HG03139 (cell line): ENCODE data around the gene MAP2K3.
"Not testable (repeated sequence)": the region's sequence is repeated elsewhere in the genome, so short reads cannot be mapped to it uniquely, and the experiment has no call there.

Experiments used
- ATAC-seq: cut with Tn5 transposase; IDR thresholded peaks from one replicate; pipeline ENCODE4 v1.9.1; 2021; ENCODE audit not compliant: unreplicated experiment

Gene MAP2K3

GRCh38 chr17:21296097-21297025 is 11.8 kb downstream of the MAP2K3 start:
- ATAC-seq: no peak

DNA sequence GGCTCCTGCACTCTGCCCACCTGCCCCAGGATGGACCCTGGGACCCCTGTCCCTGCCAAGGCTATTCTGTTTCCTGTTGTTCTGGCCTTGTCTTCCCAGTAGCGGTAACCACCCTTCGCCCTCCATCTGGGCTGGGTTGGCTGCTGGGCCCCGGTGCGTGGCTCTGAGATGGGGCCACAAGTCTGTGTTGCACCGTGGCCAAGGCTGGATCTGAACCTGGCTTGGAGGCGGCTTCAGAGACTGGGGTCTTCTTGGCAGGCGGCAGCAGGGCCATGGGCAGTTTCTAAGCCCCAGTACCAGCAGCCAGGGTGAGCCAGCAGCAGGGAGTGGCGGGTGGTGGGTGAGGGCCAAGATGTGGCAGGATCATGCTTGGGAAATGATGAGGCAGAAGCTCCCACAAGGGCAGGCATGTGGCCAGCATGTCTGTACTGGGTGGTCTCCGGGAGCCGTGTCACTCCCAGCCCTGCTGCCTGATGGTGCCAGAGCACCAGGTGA is 12.6 kb downstream of the MAP2K3 start:
- ATAC-seq: no peak

- ATAC-seq: no peak
Measured at GRCh38 chr17:21297597-21297996, 13.1 kb downstream of the MAP2K3 start.

DNA sequence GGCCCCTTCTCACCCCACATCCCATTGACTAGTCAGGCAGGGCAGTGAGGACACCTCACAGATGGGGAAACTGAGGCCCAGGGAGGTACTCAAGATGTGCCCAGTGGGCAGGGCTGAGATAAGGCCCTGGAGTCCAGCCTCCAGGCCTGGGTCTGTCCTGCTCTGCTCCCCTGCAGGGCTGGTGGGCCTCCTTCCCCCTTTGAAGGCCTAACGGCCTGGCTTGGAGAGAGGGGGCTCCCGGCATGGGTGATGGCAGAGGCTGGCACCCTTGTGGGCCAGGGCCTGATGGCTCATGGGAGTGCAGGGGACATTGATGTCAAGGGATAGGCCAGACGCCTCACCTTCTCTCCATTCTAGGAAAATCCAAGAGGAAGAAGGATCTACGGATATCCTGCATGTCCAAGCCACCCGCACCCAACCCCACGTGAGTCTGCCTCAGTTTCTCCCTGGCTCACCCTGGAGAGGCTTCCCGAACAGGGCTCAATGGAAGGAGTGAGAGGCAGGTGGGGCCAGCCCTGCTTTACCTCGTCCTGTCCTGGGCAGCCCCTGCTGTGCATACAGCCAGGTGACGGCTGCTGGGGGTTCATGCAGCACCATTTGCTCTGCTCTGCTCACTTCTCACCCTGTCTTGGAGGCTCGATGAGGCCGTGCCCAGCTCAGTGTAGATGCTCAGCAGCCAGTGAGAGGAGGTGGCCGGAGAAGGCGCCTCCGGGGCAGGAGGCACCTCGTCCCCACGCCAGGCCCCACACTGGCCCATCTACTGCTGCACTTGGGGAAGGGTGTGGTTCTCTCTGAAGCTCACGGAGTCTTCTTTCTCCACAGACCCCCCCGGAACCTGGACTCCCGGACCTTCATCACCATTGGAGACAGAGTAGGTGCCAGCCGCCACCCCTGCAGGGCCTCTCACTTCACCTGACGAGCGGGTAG is 13.8 kb downstream of the MAP2K3 start:
- no peak for ATAC-seq

- ATAC-seq: no peak
Measured at GRCh38 chr17:21298983-21299519, 14.5 kb downstream of the MAP2K3 start.

DNA sequence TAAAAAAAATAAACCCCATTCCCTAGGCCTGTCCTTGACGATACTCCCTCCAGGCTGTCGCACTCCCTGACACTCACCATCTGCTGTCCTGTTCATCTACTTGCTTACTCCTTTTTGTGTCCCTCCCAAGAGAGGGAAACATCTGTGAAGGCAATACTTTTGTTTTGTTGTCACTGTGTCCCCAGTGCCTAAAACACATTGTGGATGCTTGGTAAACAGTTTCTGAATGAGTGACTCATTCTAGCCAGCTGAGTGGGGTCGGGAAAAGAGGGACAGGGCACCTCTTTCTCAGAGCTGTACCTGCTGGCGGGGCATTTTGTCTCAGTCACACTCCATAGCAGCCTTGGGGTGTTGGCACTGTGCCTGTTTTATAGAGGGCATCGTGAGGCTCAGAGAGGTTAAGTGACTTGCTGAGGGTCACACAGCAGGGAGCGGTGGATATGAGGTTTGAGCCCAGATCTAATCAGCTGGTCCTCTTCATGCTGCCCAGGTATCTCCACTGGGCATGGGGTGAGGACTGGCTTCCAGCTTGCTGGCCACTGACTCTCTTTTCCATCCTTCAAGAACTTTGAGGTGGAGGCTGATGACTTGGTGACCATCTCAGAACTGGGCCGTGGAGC is 15.6 kb downstream of the MAP2K3 start:
- ATAC-seq: no peak

DNA sequence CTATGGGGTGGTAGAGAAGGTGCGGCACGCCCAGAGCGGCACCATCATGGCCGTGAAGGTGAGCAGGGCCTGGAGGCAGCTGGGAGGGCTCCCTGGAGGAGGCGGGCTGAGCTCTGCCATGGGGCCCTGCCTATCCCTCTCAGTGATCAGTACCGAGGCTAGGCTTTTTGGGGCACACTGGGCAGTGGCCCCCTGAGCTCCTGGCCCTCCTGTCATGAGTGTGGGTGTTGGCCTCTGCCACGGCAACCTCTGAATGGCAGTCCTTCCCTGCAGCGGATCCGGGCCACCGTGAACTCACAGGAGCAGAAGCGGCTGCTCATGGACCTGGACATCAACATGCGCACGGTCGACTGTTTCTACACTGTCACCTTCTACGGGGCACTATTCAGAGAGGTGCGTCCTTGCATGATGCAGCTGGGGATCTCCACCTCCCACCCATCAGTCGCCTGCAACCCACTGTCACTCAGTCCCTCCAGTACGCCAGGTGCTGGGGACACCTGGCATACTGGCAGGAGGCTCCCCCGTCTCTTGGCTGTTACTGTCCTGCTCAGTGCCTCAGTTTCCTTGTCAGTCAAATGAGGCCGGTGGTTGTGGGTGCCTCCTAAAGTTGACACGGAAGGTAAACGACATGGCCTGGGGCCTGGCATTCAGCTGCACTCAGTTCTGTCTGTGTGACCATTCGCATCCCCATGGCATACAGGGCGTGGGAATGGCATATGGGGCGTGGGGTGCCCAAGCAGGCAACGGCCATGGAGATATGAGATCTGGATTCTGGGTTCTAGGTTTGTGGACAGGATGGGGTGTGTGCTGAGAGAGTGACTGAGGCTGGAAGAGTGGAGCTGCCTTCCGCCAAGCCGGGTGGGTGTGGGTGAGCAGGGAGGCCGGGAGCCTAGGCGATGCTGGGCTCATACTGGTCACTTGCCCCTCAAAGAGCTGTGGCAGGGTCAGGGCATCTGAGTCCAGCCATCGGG is 16.4 kb downstream of the MAP2K3 start:
- ATAC-seq: no peak

GRCh38 chr17:21301593-21302550 is 17.4 kb downstream of the MAP2K3 start:
- no peak for ATAC-seq

DNA sequence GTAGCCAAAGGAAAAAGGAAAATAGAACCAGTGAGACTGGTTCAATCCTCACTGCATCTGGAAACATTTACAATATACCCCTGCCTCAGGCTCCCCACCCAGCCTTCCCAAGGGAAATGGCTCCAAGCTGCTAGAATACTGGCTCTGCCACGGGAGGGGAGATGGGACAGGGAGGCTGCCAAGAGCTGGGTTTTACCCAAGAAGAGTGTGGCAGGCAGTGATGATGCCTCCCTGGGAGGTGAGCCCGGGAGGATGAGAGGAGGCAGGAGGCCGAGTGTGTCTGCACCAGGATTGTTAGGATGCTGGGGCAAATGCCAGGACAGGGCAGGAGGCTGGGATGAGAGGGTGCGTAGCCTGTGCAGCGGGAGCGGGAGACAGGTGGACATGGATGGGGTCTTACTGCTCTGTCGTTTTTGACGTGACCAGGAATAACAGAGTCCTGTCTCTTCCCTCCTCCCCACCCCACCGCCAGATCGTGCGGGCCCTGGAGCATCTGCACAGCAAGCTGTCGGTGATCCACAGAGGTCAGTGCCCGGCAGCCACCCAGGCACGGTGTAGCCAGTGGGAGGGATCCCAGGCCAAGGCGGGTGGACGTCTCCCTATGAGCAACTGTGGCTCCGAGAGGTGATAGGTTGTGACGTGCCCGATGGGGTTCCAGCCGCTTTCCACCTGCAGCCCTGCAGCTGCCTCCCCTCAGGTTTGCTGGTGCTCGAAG is 18.4 kb downstream of the MAP2K3 start:
- no peak for ATAC-seq

DNA sequence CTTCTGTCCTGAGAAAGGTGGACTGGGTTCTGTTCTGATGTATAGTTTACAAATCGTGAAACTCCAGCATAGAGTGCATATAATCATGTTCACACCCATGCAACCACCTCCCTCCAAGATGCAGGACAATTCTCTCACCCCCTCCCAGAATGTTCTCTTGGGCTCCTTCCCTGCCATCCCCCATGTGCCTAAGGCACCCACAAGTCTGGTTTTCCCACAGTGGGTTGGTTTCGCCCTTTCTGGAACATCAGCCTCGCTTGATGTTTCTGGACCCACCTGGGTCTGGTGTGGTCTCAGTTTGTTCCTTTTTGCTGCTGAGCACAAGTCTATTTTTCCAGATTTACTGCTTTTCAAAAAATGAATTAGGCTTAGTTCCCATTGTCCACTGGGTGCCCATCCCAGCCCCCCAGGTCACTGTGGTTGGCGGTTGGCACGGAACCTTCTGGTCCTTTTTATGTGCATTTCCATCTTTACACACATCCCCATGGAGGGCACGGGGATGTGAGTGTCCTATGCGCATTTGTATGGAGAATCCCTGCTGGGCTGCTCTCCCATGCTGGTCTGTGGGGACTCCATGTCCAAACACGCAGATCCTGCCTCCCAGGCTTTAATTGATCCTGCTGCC is 19.0 kb downstream of the MAP2K3 start:
- no peak for ATAC-seq

DNA sequence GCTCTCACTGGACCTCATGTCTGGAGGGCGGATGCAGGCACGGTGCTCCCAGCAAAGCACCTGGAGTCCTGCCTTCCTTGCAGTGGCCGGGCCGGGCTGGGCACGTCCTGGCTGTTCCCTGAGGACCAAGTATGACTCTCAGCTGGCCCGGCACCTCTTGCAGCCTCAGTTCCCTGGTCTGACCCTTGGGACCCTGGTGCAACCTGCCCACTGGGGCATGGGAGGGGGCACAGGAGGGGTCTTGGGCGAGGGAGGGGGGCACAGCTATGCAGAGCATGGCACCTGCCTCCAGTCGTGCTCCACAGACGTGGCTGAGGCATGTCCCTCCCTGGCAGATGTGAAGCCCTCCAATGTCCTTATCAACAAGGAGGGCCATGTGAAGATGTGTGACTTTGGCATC is 19.6 kb downstream of the MAP2K3 start:
- ATAC-seq: no peak

DNA sequence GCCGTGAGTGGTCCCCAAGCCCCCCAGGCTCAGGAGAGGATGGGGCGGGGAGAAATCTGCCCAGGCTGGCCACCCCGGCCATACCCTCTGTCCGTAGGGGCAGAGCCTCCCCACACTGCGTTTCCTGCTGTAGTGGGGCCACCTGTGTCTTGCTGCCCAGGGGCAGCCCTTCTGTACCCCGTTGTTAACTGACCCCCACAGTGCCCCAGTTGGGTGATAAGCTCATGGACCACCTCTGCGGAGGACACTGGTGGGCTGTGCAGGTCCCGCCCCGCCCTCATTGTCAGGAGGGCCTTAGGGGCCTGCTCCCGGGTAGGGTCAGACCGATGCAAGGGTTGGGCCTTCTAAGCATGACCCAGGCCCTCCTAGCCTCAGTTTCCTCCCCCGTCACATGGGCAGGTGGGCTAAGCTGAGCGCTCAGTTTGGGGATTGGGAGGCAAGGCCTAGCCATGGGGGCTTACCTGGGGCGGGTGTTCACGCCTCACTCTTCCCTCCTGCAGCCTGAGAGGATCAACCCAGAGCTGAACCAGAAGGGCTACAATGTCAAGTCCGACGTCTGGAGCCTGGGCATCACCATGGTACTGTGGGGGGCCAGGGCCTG is 20.1 kb downstream of the MAP2K3 start:
- ATAC-seq: not testable (repeated sequence)

GRCh38 chr17:21305431-21306180 is 21.1 kb downstream of the MAP2K3 start:
- ATAC-seq: not testable (repeated sequence)

DNA sequence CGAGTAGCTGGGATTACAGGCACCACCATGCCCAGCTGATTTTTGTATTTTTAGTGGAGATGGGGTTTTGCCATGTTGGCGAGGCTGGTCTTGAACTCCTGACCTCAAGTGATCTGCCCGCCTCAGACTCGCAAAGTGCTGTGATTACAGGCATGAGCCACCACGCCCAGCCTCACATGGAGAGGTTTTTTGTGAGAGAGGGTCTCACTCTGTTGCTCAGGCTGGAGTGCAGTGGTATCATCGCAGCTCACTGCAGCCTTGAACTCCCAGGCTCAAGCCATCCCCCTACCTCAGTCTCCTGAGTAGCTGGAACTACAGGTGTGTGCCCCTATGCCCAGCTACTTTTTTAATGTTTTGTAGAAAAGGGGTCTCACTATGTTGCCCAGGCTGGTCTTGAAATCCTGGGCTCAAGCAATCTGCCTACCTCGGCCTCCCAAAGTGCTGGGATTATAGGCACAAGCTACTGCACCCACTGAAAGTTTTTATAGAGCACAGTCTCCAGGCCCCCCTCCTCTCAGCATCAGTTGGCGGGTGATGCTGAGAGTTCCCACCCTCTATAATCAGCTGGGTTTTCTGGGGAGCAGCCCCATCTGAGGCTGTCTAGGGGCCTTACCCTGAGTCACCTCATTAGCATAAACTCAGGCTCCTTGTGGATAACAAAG is 22.2 kb downstream of the MAP2K3 start:
- not testable (repeated sequence) for ATAC-seq

DNA sequence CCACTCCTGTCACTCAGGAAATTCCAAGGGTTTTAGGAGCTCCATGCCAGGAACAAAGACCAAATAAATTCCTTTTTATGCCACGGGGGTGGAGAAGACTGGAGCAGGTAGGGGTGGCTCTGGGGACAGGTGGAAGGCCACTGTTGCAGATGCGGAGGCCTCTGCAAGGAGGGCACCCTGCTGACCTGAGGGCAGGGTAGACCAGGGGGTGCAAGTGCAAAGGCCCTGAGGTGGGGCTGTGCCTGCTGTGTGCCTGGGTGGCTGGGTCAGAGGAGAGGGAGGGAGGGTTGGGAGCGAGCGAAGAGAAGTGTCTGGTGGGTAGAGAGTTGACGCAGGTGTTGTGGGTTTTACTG is 22.7 kb downstream of the MAP2K3 start:
- ATAC-seq: not testable (repeated sequence)

- ATAC-seq: not testable (repeated sequence)
Measured at GRCh38 chr17:21308931-21309381, 24.4 kb downstream of the MAP2K3 start.
